ENCODE data around the gene SPINK4.

DNA sequence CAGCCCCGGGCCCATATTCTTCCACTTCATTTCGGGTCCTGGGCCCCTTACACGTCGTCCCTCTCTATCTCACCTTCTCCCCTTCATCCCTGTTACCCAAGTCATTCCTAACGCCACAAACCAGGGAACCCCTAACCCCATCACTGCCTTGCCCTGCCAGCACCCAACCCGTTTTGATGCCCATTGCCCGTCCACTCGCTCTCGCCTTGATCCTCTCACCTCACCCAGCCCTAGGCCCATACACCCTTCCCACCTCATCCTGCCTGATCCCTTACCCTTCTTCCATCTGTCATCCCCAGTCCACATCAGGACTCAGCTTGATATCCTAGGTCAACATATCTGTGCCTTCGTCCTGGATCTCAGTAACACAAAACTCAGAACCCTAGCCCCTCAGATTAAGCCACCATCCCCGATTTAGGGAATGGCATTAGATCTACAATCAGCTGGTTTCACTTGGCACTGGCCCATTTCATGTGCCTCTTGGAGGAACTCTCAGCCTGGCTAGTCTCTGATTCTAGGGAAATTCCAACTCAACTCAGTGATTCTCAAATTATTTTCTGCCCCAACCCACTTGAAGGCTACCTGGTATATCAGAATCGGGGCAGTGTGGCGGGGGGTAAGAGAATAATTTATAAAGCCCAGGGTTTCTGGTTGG lies 25.4 kb downstream of the SPINK4 start:
- no peak for TF ChIP-seq POLR2A (IDR thresholded peaks at IDR 0.05)
- TF ChIP-seq, protein P1, sequence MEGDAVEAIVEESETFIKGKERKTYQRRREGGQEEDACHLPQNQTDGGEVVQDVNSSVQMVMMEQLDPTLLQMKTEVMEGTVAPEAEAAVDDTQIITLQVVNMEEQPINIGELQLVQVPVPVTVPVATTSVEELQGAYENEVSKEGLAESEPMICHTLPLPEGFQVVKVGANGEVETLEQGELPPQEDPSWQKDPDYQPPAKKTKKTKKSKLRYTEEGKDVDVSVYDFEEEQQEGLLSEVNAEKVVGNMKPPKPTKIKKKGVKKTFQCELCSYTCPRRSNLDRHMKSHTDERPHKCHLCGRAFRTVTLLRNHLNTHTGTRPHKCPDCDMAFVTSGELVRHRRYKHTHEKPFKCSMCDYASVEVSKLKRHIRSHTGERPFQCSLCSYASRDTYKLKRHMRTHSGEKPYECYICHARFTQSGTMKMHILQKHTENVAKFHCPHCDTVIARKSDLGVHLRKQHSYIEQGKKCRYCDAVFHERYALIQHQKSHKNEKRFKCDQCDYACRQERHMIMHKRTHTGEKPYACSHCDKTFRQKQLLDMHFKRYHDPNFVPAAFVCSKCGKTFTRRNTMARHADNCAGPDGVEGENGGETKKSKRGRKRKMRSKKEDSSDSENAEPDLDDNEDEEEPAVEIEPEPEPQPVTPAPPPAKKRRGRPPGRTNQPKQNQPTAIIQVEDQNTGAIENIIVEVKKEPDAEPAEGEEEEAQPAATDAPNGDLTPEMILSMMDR (IDR thresholded peaks at IDR 0.05): no peak
